Measurements from ENCODE around the gene ZNF148. TPM values are rescaled to one million over a fixed set of nuclear protein-coding genes. Genes with fewer than 3 reads are reported as not detected.

The ZNF148 gene
- total RNA-seq, 1 experiment from 2014 or later: 22.9 TPM

DNA sequence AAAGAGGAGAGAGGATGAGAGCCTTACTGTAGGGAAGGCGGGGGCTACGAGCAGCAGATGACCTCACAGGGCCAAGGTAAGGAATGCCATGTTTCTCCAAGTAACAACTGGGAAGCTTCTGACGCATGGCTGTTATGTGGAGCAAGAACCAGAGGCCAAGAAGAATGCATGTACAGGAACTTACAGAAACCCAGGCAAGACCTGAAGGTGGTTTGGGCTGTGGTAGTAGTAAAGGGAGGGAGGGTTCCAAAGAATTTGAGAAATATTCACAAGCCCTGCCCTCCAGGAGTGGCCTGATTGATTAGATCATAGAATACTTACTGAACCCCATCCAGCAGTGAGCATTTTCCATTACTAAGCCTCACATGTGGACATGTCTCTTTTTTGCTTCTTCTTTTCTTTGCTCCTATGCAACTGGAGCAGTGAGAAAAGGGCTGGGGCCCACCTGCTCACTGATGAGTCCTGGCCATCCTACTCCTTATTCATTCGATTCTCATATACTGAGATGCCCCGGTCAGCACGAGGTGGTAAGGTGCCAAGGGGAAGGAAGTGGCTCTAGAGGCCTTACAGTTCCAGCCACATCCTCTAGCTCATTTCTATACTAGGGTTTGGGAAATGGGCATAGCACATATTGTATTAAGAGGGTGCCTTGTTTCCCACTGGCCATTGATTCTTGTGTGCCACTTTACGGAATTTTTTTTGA lies 154.2 kb downstream of the ZNF148 start:
- DNase-seq (ENCODE audit: low read depth): no peak

DNA sequence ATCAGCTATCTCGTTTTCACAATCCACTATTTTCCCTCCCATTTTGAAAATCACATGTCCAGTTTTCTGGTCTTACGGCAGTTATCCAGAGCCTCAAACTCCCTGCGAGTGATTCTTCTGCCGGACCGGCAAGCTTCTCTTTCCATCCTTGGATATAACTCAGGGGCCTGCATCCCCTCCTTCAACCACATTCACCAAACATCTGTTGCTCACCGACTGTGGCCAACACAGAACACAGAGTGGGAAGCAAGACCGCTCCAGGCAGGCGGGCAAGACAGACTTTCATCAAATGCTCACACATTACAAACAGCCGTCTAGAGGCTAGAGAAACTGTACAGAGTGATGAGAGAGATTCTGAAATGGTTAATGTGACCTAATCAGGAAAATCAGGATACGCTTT lies 154.9 kb downstream of the ZNF148 start:
- no peak for DNase-seq (ENCODE audit: low read depth)

DNA sequence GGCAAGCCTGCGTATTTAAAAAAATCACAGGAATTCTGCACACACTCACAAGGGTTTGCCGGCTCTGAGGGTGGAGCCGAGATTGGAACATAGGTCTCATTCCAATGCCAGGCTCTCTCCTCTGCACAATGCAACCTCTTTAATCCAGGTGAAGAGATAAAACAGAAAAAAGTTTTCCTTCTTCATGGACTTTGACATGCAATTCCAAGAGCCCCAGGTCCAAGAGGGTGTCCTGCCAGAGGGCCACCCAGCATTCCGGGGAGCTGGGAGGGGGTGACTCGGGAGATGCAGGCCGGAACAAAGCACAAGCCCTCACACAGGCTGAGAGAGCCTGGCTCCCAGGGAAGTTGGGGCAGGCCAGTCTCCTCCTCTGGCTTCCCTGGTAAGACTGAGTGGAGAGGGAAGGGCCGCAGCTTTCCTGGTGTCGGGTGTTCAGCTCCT lies 155.8 kb downstream of the ZNF148 start:
- DNase-seq (ENCODE audit: low read depth): no peak

DNA sequence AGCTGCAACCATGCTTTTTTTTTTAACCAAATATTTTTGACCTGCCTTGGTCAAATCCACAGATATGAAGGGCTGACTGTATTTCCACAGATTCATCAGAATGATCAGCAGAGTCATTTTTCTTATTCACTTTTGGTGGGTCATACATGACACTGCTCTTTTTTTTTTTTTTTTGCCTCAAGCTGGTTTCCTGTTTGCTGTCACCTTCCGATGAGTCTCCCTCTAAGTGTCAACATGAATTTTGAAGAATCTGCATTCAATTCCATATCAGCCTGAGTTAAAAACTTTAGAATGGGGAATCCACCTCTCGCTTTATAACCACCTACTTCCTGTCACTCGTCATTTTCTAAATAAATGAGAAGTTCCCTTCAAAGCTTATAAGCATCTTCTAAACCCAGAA lies 160.4 kb downstream of the ZNF148 start:
- DNase-seq (ENCODE audit: low read depth): no peak

DNA sequence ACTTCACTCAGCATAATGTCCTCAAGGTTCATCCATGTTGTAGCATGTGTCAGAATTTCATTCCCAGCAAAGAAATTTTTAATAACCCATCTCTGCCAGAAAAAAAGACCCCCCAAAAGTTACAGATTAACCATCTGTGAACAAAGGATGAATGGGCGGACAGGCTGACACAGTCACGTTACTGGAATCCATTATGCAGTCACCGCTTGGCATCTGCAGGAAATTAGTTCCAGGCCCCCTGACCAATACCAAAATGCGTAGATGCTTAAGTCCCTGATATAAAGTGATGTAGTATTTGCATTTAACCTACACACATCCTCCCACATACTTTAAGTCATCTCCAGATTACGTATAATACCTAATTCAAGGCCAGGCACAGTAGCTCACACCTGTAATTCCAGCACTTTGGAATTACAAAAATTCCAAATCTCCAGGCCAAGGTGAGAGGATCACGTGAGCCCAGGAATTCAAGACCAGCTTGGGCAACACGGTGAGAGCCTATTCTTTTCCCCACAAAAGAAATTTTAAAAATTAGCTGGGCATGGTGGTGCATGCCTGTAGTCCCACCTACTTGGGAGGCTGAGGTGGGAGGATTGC lies 161.1 kb downstream of the ZNF148 start:
- no peak for DNase-seq (ENCODE audit: low read depth)

DNA sequence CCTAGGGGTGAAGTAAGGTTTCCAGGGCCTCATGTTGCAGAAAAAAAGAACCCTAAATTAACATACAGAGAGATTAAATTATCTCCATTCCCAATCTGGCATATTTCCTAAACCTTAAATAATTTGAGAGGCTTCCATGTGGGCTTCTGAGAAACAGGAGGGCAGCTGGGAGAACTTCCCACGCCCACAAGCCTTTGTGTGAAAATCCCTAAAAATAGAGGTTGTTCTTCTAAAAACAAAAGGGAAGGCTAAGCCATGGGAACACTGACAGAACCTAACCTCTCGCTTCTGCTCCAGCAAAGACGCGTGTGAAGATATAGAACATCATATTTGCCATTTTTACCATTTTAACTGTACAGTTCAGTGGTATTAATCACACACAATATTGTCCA lies 161.8 kb downstream of the ZNF148 start:
- no peak for DNase-seq (ENCODE audit: low read depth)

DNA sequence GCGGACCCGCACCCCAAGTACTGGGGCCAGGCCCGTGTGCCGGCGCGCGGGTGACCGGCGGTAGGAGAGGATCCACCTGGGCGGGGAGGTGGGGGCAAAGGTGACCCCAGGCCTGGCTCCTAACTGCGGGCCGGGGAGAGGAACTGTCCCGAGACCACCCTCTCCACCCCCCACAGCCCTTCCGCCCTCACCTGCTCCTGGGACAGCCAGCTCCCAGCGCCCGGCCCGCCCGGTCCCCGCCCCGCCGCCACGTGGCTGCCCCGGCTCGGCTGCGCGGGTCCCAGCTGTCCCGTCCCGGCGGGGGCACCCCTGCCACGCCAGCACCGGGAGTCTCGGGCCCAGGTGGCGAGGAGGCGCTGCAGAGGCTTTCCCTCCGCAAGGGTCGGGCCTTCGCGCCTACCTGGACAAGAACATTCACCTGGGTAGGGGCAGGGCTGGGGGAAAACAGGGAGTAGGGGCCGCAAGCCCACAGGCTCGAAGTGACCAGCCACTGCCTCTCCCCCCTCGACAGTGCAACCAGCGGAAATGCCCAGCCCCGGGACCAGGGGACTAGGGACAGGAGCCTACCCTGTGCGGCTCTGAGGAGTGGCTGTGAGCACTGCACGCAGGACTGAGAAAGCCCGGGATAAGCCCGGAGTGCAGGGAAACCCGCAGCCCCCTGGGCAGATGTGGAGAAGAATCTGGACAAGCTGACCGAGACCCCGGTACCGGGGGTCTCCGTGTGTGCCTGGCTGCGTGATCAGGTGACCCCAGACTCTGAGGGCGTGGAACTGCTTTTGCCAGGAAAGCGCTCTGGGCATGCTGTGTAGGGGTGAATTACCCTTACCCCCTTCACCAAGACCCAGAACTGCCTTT lies 162.4 kb downstream of the ZNF148 start, which contains the start of gene SLC12A8:
TSS of gene SLC12A8 (minus strand) at position 240 of the 855 bp plus-strand sequence. CDS start 1,399 bp downstream, outside the sequence.
- DNase-seq (ENCODE audit: low read depth): no peak

DNA sequence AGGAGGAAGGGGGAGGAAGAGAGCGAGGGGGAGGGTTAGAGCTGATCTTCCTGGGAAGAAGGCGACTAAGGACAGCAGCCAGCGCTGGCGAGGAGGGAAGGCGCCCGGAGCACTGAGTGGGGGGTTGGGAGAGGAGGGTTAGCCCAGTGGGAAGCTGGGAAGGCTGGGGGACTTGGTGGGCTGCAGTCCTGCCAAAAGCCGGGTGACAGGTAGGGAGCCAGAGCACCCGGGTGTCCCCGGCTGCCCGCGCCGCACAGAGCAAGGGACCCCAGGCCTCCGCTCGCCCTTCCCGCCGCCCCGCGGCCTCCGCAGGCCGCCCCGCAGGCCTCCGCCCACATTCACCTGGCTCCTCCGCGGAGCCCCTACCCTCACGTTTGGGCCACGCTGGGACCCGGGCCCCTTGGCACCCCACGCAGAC lies 163.0 kb downstream of the ZNF148 start:
- no peak for DNase-seq (ENCODE audit: low read depth)

DNA sequence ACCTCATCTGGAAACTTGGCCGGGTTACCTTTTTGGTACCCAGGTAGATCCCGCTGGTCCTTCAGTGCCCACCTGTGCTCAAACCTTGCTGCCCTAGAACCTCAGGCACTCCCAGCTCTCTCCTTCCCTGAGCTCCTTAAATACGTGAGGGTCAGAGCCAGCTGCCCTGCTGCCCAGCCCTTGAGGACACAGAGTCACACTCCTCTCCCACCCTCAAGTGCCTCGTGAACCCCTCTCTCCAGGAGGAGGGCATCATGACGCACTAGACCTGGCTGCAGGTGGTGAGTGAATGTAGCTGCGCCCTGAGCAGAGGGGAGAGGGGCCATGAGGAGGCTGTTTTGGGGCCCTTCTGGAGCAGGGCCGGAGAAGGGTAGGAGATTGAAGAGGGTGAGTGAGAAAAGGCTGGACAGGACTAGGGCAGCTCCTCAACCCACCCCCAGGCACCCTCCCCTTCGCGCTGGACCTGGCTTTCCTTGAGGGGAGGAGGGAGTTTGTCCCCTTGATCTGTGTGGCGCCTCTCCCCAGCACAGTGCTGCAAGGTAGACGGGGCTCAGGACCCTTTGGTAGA lies 163.5 kb downstream of the ZNF148 start:
- DNase-seq (ENCODE audit: low read depth): no peak

DNA sequence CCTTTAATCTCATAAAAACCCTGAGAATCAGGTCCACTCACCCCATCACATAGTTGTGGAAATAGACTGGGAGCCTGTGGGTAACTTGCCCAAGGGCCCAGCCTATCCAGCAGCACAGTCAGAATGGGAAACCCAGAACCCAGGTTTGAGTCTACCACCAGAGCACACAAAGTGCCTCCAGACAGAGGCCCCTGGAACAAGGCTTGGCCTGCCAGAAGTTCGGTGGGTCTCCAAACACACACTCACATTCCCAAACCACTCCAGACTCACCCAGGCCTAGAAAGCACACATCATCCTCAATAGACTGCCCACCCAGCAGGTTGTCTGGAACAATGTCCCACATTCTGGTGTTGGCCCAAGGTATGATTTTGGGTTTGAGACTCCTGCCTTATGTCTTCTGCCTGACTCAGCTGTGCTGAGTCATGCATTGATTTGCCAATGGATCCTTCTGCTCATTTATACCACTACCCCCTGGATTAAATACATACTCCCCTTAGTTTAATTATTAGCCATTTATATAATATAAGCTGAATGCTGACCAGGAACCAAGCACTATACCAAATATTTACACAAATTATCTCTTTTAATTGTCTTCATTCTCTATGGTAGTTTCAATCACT lies 167.1 kb downstream of the ZNF148 start:
- DNase-seq (ENCODE audit: low read depth): no peak

DNA sequence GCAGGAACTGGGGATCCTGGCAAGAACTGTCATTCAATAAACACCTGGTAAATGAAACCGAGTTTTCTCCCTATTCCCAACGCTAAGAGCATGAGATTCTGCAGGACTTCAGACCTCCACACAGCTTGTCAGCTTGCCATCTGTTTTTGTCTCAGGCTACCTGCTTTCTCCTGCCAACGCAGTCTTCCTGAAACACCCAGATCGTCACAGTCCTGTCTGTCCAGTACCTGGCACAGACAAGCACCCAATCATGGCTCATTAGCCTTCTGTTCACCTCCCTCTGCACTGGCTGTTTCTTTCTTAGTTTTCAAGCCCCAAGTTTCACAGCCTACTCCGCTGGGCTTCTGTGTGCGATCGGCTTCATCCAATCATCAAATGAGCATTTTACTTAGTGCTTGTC lies 167.6 kb downstream of the ZNF148 start:
- DNase-seq (ENCODE audit: low read depth): no peak

DNA sequence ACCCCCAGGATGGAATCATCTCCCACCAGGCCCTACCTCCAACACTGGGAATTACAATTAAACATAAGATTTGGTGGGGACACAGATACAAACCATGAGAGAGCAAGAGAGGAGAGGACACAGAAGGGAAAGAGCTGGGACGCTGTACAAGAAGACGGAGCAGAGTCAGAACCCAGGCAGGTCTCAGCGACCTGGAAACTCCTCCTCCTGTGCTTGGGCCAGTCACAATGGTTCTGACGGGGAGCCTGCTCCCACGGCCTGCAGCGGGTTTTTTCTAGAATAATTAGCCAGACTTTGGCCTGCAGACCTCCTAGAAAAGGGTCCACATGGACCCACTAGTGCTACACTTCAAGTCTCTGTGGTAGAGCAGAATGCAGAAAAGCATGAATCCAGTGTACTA lies 168.2 kb downstream of the ZNF148 start:
- no peak for DNase-seq (ENCODE audit: low read depth)

DNA sequence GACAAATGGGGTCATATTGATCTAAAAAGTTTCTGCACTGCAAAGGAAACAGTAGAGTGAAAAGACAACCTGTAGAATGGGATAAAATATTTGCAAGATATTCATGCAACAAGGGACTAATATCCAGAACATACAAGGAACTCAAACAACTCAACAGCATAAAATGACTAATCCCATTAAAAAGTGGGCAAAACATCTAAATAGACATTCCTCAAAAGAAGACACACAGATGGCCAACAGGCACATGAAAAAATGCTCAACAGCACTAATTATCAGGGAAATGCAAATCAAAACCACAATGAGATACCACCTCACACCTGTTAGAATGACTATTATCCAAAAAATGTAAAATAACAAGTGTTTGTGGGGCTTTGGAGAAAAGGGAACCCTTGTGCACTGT lies 171.4 kb downstream of the ZNF148 start:
- DNase-seq (ENCODE audit: low read depth): peak; percentile 27

DNA sequence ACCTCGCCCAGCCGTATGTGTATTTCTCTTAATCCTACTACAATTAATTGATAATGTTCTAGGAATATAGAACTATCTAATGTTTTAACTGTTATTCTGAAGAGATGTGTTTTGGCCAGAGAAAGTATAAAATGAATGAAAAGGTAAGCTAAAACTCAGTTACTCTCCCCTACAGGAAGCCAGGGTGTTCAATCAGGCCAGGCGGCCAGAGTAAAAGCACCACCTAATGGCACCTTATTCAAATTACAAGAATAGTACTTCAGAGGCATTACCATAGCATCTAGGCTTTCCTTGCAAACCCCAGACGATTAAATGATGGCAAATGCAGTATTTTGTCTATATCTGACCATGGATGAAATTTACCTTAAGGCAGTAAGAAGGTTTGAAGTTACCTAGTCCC lies 172.9 kb downstream of the ZNF148 start:
- DNase-seq (ENCODE audit: low read depth): no peak

DNA sequence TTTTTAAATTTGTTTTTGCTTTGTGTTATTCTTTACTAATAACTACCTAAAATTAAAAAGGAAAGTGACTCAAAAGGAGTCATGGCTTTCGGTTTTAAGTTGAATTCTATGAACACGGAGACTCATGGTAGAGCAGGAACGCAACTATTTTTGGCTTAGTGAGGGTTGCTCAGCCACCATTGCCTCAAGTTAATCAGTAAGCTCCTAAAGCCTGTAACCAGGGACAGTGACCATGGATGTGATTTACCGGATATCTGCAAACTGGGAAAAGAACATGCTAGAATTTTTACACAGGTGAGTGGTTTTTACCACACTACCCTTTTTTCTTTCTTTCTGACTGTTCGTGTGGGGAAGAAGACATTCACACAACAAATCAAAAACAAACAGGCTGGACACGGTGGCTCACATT lies 174.4 kb downstream of the ZNF148 start:
- DNase-seq (ENCODE audit: low read depth): no peak

DNA sequence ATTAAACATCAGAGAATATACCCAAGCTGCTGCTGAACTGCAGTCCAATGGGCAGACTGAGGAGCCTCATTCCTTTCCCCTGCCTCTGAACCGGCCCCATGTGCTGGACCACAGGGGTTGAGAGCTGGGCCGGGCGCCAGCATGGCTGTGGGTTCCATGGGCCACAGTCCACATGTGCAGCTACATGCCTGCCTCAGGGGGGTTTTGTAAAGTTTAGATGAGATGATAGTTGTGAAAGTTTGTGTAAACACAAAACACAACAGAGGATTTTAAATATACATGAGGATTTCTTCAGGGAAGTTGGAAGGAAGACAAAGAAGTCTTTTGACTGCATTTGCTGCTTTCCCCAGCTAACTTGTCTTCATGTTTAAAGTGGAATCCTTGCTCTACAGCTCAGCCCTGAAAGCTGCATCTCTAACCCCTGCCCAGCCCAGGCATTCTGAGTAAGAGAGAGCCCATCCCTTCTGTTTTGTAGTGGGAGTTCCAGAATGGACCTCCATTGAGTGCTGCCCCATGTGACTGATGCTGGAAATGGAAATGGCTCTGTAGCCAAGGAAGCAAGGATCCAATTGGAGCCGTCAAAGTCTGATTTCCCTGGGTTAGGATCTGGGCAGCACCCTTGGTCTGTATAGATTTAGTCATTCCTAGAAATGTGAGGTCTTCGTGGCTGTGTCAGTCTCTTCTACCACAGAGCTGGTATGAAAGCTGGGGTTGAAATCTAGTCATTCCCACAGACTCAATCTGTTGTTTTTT lies 180.1 kb downstream of the ZNF148 start:
- peak; percentile 36 for DNase-seq (ENCODE audit: low read depth)

DNA sequence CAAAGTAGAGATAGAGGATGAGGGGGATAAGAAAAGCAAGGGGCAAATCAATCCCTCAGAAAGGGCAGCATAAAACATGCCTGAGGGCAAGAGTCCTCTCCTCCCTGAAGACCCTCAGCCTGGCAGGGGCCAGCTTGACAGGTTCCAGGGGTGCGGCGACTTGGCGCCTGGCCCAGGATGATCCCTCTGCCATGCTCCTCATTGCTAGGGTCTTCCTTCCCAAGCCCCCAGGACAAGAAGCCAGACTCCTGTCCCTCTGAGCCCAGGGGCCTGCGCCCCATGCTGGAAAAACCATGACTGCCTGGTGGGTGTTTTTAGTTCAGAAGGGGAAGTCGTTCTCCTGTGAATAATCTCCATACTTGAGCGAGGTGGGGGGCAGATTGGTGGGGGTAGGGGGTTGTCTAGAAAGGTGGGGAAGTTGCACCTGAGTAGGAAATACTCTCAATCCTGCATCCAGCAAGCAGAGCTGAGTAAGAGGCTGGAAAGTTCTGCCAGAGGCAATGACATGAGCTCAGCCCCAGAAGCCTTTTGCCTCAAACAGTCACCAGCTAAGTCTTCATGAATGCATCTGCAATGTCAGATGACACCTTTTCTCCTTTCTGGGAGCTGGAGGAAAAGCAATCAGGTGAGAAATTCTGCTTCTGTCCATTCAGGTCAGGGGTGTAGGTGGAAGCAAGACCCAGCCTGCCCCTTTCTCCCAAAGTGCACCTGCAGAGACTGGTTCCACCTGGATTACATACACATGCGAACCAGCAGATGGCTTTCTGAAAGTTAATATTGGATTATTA lies 180.9 kb downstream of the ZNF148 start:
- DNase-seq (ENCODE audit: low read depth): no peak

DNA sequence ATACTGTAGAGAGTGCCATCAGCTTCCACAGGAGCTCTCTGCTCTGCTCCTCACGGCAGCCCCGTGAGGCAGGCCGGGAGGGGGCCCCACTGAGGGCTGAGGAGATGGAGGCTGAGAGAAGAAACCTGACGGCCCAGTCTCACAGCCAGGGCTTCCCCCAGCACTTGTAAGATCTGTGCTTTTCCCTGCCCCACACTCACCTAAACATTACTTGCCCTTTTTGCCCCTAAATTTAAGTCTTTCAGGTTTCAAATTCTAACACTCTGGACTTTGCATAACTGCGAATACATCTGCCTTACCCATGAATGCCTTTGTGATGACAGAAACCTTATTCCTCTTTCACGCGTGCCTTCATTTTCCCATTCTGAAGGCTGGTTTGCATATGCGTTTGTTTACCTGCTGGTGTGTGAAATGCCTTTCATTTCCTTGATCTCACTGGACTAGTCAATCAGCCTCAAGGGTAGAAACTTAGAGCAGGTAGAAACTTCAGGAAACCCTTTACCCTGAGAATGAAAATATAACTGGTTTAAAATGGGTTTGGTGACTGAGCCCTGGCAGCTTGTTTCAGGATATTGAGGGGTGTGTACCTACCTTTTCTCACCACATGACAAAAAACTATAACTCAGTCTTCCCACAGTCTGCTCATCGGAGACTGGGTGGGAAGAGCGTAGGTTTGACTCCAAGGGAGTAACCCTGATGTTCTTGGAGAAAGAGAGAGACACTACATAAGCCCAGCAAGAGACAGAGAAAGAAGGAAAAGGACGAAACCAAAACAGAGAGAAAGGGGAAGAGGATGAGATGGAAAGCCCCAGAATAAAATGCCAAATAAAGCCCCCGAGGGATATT lies 182.7 kb downstream of the ZNF148 start:
- DNase-seq (ENCODE audit: low read depth): no peak

DNA sequence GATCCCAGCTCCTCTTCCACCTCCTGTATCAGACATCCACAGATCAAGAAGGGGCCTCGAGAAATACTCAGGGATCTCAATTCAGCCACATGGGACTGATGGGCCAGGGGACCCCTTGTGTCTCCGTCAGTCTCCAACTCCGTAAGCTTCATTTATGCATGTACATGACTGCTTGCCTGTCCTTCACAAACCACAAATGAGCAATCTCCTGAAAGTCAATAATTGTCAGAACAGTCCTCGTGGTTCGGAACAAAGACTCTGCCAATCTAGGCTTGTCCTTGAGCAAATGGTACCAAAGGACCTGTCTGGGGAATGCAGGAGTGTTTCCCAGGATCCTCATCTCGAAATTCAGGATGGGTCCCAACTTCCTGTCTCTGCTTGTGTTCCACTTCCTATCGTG lies 183.4 kb downstream of the ZNF148 start:
- DNase-seq (ENCODE audit: low read depth): no peak
